LNCaP clone FGC (cell line): ENCODE results near the gene MAFG.
"Not testable (repeated sequence)": the region's sequence is repeated elsewhere in the genome, so short reads cannot be mapped to it uniquely, and the experiment has no call there.

Experiments
- DNase-seq: peaks from one replicate; pipeline ENCODE4 v3.0.0-alpha.2; 2011; ENCODE audit warnings: low read depth
- H3K4me3 ChIP-seq: 2 replicates; pipeline ENCODE4 v1.5.1; 2011; ENCODE audit warnings: mild to moderate bottlenecking, low read depth, low read length, control low read depth
- TF ChIP-seq, protein P1 (sequence below): IDR thresholded peaks from 2 replicates; pipeline ENCODE4 v1.5.1; 2012; ENCODE audit warnings: mild to moderate bottlenecking; ENCODE audit not compliant: control insufficient read depth, insufficient read depth; ENCODE audit errors: extremely low read depth

The MAFG gene

DNA sequence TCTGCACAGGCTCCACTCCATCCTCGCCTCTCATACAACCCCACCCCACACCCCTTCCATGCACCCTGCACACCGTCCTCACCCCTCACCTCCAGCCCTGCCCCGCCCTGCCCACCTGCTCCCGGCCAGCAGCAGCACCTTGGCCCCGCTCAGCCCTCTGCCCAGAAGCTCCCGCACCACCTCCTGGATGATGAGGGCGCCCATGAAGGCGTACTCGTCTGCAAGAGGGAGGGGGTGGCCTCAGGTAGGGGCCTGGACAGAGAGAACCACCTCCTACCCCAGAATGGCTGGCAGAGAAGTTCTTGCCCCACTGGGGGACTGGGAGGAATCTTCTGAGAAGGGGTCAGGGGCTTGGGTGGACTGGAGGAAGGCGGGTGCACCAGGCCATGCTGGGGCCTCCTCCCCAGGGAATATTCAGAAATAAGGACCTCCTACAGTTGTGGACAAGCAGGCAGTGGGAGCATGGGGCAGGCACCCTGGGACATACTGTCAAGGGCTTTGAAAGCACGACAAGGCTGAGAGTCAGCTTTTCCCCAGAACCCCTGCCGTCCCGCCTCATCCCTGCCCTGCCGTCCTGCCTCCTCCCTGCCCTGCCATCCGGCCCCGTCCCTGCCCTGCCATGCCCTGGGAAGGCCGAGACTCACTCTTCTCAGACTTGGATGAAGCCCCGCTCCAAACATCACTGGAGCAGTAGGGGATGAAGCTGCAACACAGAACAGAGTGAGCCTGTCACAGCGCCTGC lies 30.3 kb upstream of the MAFG start:
- no peak for DNase-seq
- TF ChIP-seq, protein P1, sequence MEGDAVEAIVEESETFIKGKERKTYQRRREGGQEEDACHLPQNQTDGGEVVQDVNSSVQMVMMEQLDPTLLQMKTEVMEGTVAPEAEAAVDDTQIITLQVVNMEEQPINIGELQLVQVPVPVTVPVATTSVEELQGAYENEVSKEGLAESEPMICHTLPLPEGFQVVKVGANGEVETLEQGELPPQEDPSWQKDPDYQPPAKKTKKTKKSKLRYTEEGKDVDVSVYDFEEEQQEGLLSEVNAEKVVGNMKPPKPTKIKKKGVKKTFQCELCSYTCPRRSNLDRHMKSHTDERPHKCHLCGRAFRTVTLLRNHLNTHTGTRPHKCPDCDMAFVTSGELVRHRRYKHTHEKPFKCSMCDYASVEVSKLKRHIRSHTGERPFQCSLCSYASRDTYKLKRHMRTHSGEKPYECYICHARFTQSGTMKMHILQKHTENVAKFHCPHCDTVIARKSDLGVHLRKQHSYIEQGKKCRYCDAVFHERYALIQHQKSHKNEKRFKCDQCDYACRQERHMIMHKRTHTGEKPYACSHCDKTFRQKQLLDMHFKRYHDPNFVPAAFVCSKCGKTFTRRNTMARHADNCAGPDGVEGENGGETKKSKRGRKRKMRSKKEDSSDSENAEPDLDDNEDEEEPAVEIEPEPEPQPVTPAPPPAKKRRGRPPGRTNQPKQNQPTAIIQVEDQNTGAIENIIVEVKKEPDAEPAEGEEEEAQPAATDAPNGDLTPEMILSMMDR, result no peak
- no peak overlapping the region for H3K4me3 ChIP-seq

DNA sequence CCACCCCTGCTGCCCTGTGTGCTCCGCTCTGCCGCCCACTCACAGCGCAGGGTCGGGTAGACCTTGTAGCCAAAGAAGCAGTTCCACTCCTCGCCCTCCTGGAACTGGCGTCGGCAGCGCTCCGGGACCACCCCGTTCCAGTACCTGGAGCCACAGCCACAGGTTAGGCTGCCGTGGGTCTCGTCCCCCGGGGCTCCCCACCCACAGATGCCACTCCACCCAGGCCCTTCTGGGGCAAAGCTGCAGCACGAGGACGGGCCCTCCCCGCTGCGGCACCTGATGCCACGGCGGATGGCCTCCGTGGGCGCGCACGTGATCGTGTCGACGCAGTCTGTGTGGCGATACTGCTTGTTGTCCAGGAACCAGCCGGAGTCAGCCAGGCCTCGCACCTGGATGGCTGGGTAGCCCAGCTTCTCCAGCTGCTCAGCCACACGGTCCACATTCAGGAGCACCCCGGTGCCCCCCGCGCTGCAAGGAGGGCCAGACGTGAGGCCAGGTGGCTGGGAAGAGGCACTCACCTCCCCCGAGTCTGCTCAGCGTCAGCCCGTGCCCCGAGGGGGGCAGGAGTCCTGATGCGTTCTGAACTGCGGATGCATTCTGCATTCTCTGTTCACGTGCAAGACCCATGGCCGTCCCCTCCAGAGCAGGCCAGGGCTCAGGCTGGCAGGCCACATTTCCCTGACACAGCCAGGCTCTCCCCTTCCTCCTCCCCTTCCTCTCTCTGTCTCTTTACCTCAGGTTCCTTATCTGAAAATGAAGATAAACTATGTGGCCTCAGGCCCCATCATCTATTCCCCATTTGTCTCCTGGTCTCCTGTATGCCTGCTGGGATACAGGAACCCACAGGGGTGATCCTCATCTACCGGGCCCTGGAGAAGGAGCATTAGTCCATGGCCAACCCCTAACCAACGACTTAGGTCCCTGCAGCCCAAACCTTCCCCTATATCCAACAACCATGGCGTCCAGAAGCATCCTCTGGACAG lies 29.4 kb upstream of the MAFG start:
- TF ChIP-seq, protein P1, result no peak
- H3K4me3 ChIP-seq, result no peak overlapping the region
- DNase-seq, result no peak

DNA sequence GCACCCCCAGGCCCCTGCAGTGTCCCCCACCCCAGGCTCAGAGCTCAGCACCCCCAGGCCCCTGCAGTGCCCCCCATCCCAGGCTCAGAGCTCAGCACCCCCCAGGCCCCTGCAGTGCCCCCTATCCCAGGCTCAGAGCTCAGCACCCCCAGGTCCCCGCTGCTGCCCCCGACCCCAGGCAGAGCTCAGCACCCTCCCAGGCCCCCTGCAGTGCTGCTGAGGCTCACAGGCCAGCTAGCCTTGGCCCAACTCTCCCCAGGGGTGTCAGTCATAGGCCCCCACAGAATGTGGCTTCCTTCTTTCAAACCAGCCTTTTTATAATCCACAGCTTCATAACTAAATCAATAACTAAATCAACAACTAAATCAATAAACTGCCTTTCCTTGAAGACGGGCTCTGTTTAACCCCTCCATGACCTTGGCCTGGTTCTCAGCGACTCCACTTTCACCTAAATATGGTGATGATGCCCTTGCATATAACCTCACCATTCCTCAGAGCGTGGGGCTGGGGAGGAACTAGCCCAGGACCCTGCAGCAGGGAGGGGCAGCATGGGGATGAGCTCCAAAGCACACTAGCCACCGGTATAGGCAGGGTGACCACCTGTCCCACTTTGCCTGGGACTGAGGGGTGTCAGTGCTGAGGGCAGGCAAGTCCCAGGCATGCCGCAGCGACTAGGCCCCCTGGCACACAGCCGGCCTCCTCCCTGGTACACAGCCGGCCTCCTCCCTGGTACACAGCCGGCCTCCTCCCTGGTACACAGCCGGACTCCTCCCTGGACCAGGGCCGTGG lies 28.4 kb upstream of the MAFG start:
- no peak for DNase-seq
- H3K4me3 ChIP-seq, result no peak overlapping the region
- TF ChIP-seq, protein P1, result no peak

DNA sequence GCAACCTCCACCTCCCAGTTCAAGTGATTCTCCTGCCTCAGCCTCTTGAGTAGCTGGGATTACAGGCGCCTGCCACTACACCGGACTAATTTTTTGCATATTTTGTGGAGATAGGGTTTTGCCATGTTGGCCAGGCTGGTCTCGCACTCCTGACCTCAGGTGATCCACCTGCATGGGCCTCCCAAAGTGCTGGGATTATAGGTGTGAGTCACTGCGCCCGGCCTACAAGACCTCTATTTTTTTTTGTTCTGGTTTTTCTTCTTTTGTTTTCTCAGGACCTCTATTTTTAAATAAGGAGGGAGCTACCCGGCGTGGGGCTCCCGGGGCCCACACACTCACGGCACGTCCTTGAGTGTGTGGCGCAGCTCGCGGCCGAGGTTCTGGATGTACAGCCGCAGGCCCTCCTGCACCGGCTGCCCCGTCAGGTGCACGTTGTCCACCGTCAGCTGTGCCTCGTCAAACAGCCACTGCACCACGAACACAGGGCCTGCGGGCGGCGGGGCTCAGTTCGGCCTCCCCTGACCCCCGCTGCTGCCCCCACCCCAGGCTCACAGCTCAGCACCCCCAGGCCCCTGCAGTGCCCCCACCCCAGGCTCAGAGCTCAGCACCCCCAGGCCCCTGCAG lies 27.6 kb upstream of the MAFG start:
- TF ChIP-seq, protein P1, result no peak
- H3K4me3 ChIP-seq, result no peak overlapping the region
- DNase-seq, result no peak

DNA sequence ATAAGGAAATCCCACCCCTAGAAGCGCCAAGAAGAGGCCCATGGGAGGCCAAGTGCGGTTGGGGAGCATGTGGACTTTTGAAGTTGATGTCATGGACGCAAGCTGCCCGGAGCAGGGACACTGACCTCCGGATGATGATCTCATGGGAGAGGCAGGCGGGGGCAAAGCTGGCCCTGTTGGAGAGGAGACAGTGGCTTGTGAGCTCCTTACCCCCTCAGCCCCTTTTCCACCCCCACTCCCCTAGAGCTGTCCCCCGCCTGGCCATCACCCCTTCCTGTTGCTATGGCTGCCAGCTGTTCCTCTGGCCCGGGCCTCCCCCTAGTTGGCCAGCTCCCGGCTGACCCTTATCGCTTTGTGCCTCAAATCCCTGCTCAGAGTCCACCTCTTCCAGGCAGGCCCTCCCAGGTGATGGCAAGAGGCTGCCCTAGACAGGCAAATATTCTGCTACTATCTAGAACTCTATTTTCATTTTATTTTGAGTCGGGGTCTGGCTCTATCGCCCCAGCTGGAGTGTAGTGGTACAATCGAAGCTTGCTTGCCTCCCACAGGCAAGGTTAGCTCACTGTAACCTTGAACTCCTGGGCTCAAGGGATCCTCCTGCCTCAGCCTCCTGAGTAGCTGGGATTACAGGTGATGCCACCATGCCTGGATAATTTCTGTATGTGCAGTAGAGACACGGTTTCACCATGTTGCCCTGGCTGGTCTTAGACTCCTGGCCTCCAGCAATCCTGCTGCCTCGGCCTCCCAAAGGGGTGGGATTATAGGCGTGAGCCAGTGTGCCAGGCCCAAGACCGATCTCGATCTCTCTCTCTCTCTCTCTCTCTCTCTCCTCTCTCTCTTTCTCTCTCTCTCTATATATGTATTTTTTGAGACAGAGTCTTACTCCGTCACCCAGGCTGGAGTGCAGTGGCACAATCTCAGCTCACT lies 26.9 kb upstream of the MAFG start:
- H3K4me3 ChIP-seq, result no peak overlapping the region

DNA sequence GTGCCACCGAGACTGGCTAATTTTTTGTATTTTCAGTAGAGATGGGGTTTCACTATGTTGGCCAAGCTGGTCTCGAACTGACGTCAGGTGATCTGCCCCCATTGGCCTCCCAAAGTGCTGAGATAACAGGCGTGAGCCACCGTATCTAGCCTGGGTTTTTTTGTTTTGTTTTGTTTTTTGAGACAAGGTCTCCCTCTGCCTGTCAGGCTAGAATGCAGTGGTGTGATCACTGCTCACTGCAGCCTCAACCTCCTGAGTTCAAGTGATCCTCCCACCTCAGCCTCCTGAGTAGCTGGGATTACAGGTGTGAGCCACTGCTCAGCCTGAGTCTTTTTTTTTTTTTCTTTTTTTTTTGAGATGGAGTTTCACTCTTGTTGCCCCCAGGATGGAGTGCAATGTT lies 25.9 kb upstream of the MAFG start:
- DNase-seq, result not testable (repeated sequence)

More for the DNA sequence above, 26.9 kb upstream of the MAFG start:
- no peak for DNase-seq
- TF ChIP-seq, protein P1, result no peak

More for the DNA sequence above, 25.9 kb upstream of the MAFG start:
- H3K4me3 ChIP-seq, result not testable (repeated sequence)
